ENCODE data around the gene PPFIA4. TPM values are rescaled to one million over a fixed set of nuclear protein-coding genes. Genes with fewer than 3 reads are reported as not detected.
A peak's percentile ranks its signal among the peaks of the same experiment; 100 is the strongest.

The PPFIA4 gene
- total and polyA plus RNA-seq, 9 of the 15 experiments (the other 6 are each of a cell fraction or from before 2014, with no cell fraction given) = 0.07 to 12.0 (median 0.70) TPM

DNA sequence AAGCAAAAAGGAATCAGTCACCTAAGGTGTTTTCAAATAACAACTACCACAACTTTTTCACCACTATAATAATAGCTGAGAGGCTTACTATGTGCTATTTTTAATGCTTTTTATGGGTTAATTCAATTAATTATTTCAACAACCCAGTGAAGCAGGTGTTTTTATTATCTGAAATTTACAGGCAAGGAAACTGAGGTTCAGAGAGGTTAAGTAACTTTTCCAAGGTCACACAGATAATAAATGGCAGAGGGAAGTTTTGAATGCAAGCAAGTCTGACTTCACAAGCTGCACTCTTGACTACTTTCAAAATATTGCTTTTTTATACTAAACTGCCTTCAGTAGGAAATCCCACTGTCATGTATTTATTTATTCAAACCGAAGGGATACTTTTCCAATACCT is 23.3 kb upstream of the PPFIA4 start:
- ChIA-PET CTCF (ENCODE audit: low intra/inter-chr PET ratio) (no interaction called here), POLR2A (interaction anchor here (0.7 kb wide), 1 partner anchor 177 kb away, joined by 3 read pairs; no protein-coding TSS in a partner anchor)
- BruUV-seq (replicated peaks) = no TSS peak

More for the DNA sequence above, 23.3 kb upstream of the PPFIA4 start:
- ATAC-seq (no peak), FAIRE-seq (no peak), DNase-seq (ENCODE audit: extremely low read depth in 1 of 4, low spot score in 3 of 4) (no peak)
- Histone ChIP-seq H3K79me2 (ENCODE audit: control insufficient read depth, insufficient read depth, low read length) (peaks cover 11% of the 10 kb centered on the region), H3K9me1 (ENCODE audit: control insufficient read depth, insufficient read depth, low read length) (no peaks in the 10 kb centered on the region), H3K9me3 (replicated peaks; ENCODE audit: control insufficient read depth, insufficient read depth, low read depth, low read length) (no peaks in the 10 kb centered on the region), H4K20me1 (replicated peaks; ENCODE audit: control insufficient read depth, insufficient read depth, low read length) (no peaks in the 10 kb centered on the region), H3K9ac (ENCODE audit: insufficient read depth in 1 of 2, low read depth in 2 of 2, low read length in 2 of 2) (no peak overlapping the region), H3K4me1 (replicated peaks in 1 of 2; ENCODE audit: control insufficient read depth in 2 of 2, insufficient read depth in 2 of 2, low read length in 2 of 2) (peaks cover 20 to 21% of the 10 kb centered on the region in 2 experiments), H3K4me2 (ENCODE audit: insufficient read depth, low read length) (no peak overlapping the region), H3K36me3 (ENCODE audit: control insufficient read depth, insufficient read depth, low read length) (no peaks in the 10 kb centered on the region), H3K4me3 (no peak overlapping the region), H2AFZ (ENCODE audit: low read depth, low read length) (no peak overlapping the region), H3K27me3 (ENCODE audit: control insufficient read depth in 2 of 2, insufficient read depth in 2 of 2, low read length in 2 of 2) (no peaks in the 10 kb centered on the region), H3K27ac (ENCODE audit: extremely low read depth, low read depth, low read length) (no peak overlapping the region)
- TF ChIP-seq HDAC3 (IDR thresholded peaks at IDR 0.05; ENCODE audit: borderline replicate concordance, partially characterized antibody) (no peak), ZFP36 (IDR thresholded peaks at IDR 0.05; ENCODE audit: low read depth, low read length, partially characterized antibody) (peak; percentile 61), BDP1 (IDR thresholded peaks at IDR 0.05; ENCODE audit: insufficient read depth, insufficient read length) (no peak), JUNB (CRISPR knock-in tag; conservative IDR thresholded peaks at IDR 0.05) (no peak), ZSCAN32 (CRISPR knock-in tag; IDR thresholded peaks at IDR 0.05) (no peak), FOXP1 (CRISPR knock-in tag; IDR thresholded peaks at IDR 0.05) (no peak), RBM25 (IDR thresholded peaks at IDR 0.05; ENCODE audit: low read depth, low read length, severe bottlenecking) (peak; percentile 96), ZNF584 (CRISPR knock-in tag; IDR thresholded peaks at IDR 0.05; ENCODE audit: low read depth) (no peak), SAP30 (IDR thresholded peaks at IDR 0.05; ENCODE audit: borderline replicate concordance, insufficient read depth, low read depth, low read length, poor library complexity, severe bottlenecking) (no peak), BCOR (IDR thresholded peaks at IDR 0.05) (peak; percentile 79), KDM1A (IDR thresholded peaks at IDR 0.05) (peak; percentile 45 to 59; a peak in 3 of 4 replicates), ZNF384 (IDR thresholded peaks at IDR 0.05; ENCODE audit: low read depth, low read length) (no peak), PRPF4 (IDR thresholded peaks at IDR 0.05; ENCODE audit: insufficient read depth, low read depth, low read length, poor library complexity, severe bottlenecking) (no peak), ESRRB (CRISPR knock-in tag; IDR thresholded peaks at IDR 0.05; ENCODE audit: borderline replicate concordance) (no peak), ADNP (tag; IDR thresholded peaks at IDR 0.05) (peak; percentile 74), ZNF12 (CRISPR knock-in tag; IDR thresholded peaks at IDR 0.05) (no peak)
- TF ChIP-seq, protein P1, sequence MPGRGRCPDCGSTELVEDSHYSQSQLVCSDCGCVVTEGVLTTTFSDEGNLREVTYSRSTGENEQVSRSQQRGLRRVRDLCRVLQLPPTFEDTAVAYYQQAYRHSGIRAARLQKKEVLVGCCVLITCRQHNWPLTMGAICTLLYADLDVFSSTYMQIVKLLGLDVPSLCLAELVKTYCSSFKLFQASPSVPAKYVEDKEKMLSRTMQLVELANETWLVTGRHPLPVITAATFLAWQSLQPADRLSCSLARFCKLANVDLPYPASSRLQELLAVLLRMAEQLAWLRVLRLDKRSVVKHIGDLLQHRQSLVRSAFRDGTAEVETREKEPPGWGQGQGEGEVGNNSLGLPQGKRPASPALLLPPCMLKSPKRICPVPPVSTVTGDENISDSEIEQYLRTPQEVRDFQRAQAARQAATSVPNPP (IDR thresholded peaks at IDR 0.05; ENCODE audit: borderline replicate concordance, insufficient read depth, insufficient read length) = no peak
- in situ Hi-C loops (cut with MboI) (no loop called here), intact Hi-C loops (cut with micrococcal nuclease) (loop anchor here (10.0 kb wide), 1 partner anchor 278 kb away; no protein-coding TSS in a partner anchor)
- WGBS (ENCODE audit: insufficient coverage, low coverage, missing lambda C conversion rate) = 79% methylated on average over 1 of the region's 1 CpG
